Cardiac muscle cell (in vitro differentiated cells and primary cell): ENCODE data around the gene DLEC1. TPM values are rescaled to one million over a fixed set of nuclear protein-coding genes. Genes with fewer than 3 reads are reported as not detected.
A peak's percentile ranks its signal among the peaks of the same experiment; 100 is the strongest.

Source experiments
- DNase-seq, 2 donors: peaks; one replicate each; pipeline versions ENCODE4 v3.0.0 to v3.0.0-alpha.2; 2010 to 2017; ENCODE audit warnings: low read depth in 1 of 2, low spot score in 1 of 2
- H3K27ac ChIP-seq: fragments of 200-600 bp; sonication (generic); 2 replicates; pipeline ENCODE4 v1.5.1; 2016
- H3K27me3 ChIP-seq: fragments of 200-600 bp; sonication (generic); 2 replicates; pipeline ENCODE4 v1.6.0; 2016; ENCODE audit warnings: control low read depth
- H3K36me3 ChIP-seq: fragments of 200-600 bp; sonication (generic); 2 replicates; pipeline ENCODE4 v1.5.1; 2016; ENCODE audit warnings: control low read depth
- H3K4me1 ChIP-seq: fragments of 200-600 bp; sonication (generic); 2 replicates; pipeline ENCODE4 v1.8.1; 2017; ENCODE audit warnings: low read depth, mild to moderate bottlenecking, mixed run types
- H3K4me3 ChIP-seq: fragments of 200-600 bp; sonication (generic); 2 replicates; pipeline ENCODE4 v1.5.1; 2016; ENCODE audit warnings: mild to moderate bottlenecking
- H3K9me3 ChIP-seq: fragments of 200-600 bp; sonication (generic); 2 replicates; pipeline ENCODE4 v1.5.1; 2017; ENCODE audit warnings: low read depth, mild to moderate bottlenecking, control low read depth
- polyA plus RNA-seq: library from polyadenylated mRNA; unstranded; fragments of >200 nt; fragmentation: Nextera tagmentation; extraction: Ambion mirVana; gene quantifications from 2 replicates; pipeline ENCODE4 v1.2.1, GENCODE V29; 2016
- total RNA-seq: library from RNA; depleted of rRNA; stranded (reverse); fragments of >200 nt; gene quantifications from 2 replicates; pipeline ENCODE4 v1.2.3, GENCODE V29; 2016
- TF ChIP-seq, protein P1 (sequence below): IDR thresholded peaks from 2 replicates; pipeline ENCODE4 v1.5.1; 2012; ENCODE audit warnings: low read depth, mild to moderate bottlenecking, low read length

Gene DLEC1
- total and polyA plus RNA-seq, 2 experiments from 2014 or later, result 0.15 TPM; not detected in 1

- H3K4me3 ChIP-seq, result no peak overlapping the region
- no peaks in the 10 kb centered on the region for H3K4me1 ChIP-seq
- TF ChIP-seq, protein P1, sequence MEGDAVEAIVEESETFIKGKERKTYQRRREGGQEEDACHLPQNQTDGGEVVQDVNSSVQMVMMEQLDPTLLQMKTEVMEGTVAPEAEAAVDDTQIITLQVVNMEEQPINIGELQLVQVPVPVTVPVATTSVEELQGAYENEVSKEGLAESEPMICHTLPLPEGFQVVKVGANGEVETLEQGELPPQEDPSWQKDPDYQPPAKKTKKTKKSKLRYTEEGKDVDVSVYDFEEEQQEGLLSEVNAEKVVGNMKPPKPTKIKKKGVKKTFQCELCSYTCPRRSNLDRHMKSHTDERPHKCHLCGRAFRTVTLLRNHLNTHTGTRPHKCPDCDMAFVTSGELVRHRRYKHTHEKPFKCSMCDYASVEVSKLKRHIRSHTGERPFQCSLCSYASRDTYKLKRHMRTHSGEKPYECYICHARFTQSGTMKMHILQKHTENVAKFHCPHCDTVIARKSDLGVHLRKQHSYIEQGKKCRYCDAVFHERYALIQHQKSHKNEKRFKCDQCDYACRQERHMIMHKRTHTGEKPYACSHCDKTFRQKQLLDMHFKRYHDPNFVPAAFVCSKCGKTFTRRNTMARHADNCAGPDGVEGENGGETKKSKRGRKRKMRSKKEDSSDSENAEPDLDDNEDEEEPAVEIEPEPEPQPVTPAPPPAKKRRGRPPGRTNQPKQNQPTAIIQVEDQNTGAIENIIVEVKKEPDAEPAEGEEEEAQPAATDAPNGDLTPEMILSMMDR, result no peak
- H3K27ac ChIP-seq, result no peak overlapping the region
- no peaks in the 10 kb centered on the region for H3K36me3 ChIP-seq
- no peaks in the 10 kb centered on the region for H3K9me3 ChIP-seq
- DNase-seq, result no peak
- no peaks in the 10 kb centered on the region for H3K27me3 ChIP-seq
Observed at GRCh38 chr3:37994639-37994972, 44.4 kb upstream of the DLEC1 start.

DNA sequence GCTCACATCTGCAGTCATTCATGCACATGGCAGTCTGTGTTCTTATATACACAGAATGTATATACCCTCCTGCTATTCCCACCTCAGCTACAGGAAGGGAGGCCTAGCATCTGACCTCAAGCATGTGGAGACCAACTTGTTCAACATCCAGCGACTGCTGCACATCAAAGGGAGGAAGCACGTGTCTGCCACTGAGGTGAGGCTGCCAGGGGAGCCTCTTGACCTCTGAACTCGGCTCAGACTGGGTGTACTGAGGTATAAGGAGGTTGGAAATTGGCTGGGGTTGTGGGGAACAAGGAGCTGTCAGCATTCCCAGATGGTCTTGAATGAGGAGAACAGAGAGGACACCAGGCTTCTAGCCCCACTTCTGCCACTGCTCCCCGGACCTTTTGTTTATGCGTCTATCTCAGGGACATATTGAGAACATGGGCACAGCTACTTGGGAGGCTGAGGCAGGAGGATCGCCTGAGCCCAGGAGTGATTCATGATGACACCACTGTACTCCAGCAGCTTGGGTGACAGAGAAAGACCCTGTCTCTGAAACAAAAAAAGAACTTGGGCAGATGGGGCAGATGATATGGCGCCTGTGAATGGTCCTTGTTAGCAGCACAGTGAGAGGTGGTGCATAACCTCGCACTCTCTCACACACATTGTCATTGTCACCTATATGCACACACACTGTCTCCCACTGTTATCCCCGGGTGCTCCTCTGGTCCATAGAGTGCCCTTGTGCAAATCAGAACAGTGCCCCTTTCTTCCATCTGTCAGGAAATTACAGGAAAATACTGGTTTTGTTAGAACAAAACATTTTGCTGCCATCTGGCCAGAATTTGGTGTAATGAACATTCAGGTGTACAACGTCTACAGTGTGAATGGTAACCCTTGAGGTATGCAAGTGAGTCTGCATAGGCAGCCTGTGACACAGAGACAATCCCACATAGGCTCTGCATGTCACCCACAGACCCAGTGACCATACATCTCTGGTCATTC lies 43.1 kb upstream of the DLEC1 start:
- no peaks in the 10 kb centered on the region for H3K4me1 ChIP-seq
- no peak for DNase-seq
- TF ChIP-seq, protein P1, result no peak
- no peak overlapping the region for H3K4me3 ChIP-seq
- no peaks in the 10 kb centered on the region for H3K36me3 ChIP-seq
- no peaks in the 10 kb centered on the region for H3K27me3 ChIP-seq
- no peak overlapping the region for H3K27ac ChIP-seq
- no peaks in the 10 kb centered on the region for H3K9me3 ChIP-seq

DNA sequence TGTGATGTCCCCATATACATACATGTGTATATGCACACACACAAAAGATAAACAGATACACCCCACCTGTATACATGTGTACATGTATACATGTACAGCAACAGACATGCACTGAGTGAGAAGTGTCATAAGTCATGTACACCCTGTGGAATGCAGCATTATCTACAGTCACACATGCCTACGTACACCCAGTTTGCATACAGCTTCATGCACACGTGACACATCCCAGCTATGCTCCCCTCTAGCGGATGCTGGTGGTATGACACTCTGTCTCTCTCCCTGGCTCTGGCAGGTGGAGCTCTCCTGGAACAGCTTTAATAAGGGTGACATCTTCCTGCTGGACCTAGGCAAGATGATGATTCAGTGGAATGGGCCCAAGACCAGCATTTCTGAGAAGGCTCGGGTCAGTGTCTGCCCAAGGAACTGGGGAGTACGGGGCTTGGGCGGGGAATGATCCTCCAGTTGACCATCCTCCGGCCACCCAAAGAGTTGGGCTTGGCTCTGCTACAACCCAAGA lies 42.2 kb upstream of the DLEC1 start:
- no peaks in the 10 kb centered on the region for H3K36me3 ChIP-seq
- H3K27me3 ChIP-seq, result no peaks in the 10 kb centered on the region
- no peaks in the 10 kb centered on the region for H3K4me1 ChIP-seq
- no peak overlapping the region for H3K27ac ChIP-seq
- peak; percentile 75 to 81 for DNase-seq
- TF ChIP-seq, protein P1, result peak; percentile 89
- no peaks in the 10 kb centered on the region for H3K9me3 ChIP-seq
- H3K4me3 ChIP-seq, result no peak overlapping the region

- Histone ChIP-seq H3K36me3 (no peaks in the 10 kb centered on the region), H3K27ac (no peak overlapping the region), H3K4me3 (no peak overlapping the region), H3K9me3 (no peaks in the 10 kb centered on the region), H3K4me1 (no peaks in the 10 kb centered on the region), H3K27me3 (no peaks in the 10 kb centered on the region)
- no peak for DNase-seq
- TF ChIP-seq, protein P1, result no peak
Observed at GRCh38 chr3:37997342-37997741, 41.7 kb upstream of the DLEC1 start.

- no peaks in the 10 kb centered on the region for H3K9me3 ChIP-seq
- no peak overlapping the region for H3K27ac ChIP-seq
- TF ChIP-seq, protein P1, result no peak
- H3K36me3 ChIP-seq, result no peaks in the 10 kb centered on the region
- no peaks in the 10 kb centered on the region for H3K4me1 ChIP-seq
- no peak overlapping the region for H3K4me3 ChIP-seq
- no peak for DNase-seq
- no peaks in the 10 kb centered on the region for H3K27me3 ChIP-seq
Observed at GRCh38 chr3:37997791-37998370, 41.1 kb upstream of the DLEC1 start.
